OCI-LY7 (cell line): Measurements from ENCODE around the gene CABCOCO1. TPM values are rescaled to one million over a fixed set of nuclear protein-coding genes. Genes with fewer than 3 reads are reported as not detected.

Experiments used
- BruUV-seq: library from RNA; stranded (reverse); fragments of 400-500 nt; replicated peaks from 2 replicates; lab custom pipeline; 2021; lab: Mats Ljungman, UMichigan
- CTCF ChIA-PET: fragments of 300-600 bp; sonication (Branson Sonifier 250); formaldehyde crosslinking; loops from one replicate; lab custom pipeline; 2022; ENCODE audit warnings: antibody characterized with exemption; ENCODE audit not compliant: unreplicated experiment; lab: Charles Lee
- POLR2A ChIA-PET: fragments of 300-600 bp; sonication (Branson Sonifier 250); formaldehyde crosslinking; loops from one replicate; lab custom pipeline; 2022; ENCODE audit warnings: antibody characterized with exemption; lab: Charles Lee
- DNase-seq: peaks from one replicate; pipeline ENCODE4 v3.0.0-alpha.2; 2015; ENCODE audit warnings: low spot score
- H2AFZ ChIP-seq: fragments of 200-600 bp; sonication (generic), shearing (Covaris generic); 2 replicates; pipeline ENCODE4 v1.6.1; 2014; ENCODE audit warnings: mild to moderate bottlenecking, antibody characterized with exemption, low read length, moderate library complexity
- H3K27ac ChIP-seq: fragments of 200-600 bp; sonication (generic); 2 replicates; pipeline ENCODE4 v1.5.1; 2014; ENCODE audit warnings: mixed run types, low read depth, mild to moderate bottlenecking, moderate library complexity, low read length, inconsistent platforms; ENCODE audit not compliant: poor library complexity, severe bottlenecking
- H3K36me3 ChIP-seq: fragments of 200-600 bp; sonication (generic); 2 replicates; pipeline ENCODE4 v1.6.1; 2014; ENCODE audit warnings: mild to moderate bottlenecking, antibody characterized with exemption, low read length, moderate library complexity, mixed read lengths; ENCODE audit not compliant: insufficient read depth
- H3K4me1 ChIP-seq: fragments of 200-600 bp; sonication (generic); 2 replicates; pipeline ENCODE4 v1.5.1; 2014; ENCODE audit warnings: mild to moderate bottlenecking, low read length; ENCODE audit not compliant: insufficient read depth, poor library complexity, severe bottlenecking
- H3K4me2 ChIP-seq: fragments of 200-600 bp; sonication (generic); 2 replicates; pipeline ENCODE4 v1.6.1; 2014; ENCODE audit warnings: mild to moderate bottlenecking, low read length
- H3K4me3 ChIP-seq: fragments of 200-600 bp; sonication (generic); 2 replicates; pipeline ENCODE4 v1.5.1; 2014; ENCODE audit warnings: mild to moderate bottlenecking, low read depth, low read length; ENCODE audit not compliant: poor library complexity, severe bottlenecking
- H3K79me2 ChIP-seq: fragments of 200-600 bp; sonication (generic); 2 replicates; pipeline ENCODE4 v1.6.1; 2016; ENCODE audit warnings: low read depth, mild to moderate bottlenecking, low read length, moderate library complexity, mixed read lengths; ENCODE audit not compliant: insufficient read depth
- H3K9me2 ChIP-seq: fragments of 200-600 bp; sonication (generic); 2 replicates; pipeline ENCODE4 v1.6.1; 2016; ENCODE audit warnings: mild to moderate bottlenecking, low read length, mixed read lengths; ENCODE audit not compliant: insufficient read depth
- H3K9me3 ChIP-seq: fragments of 200-600 bp; sonication (generic); 2 replicates; pipeline ENCODE4 v1.6.1; 2014; ENCODE audit warnings: mild to moderate bottlenecking, mixed run types, low read length, mixed read lengths
- H4K20me1 ChIP-seq: fragments of 200-600 bp; sonication (generic); 2 replicates; pipeline ENCODE4 v1.6.1; 2014; ENCODE audit warnings: mild to moderate bottlenecking, antibody characterized with exemption, low read length, moderate library complexity, mixed read lengths; ENCODE audit not compliant: insufficient read depth
- EZH2phosphoT487 ChIP-seq: fragments of 200-600 bp; sonication (generic); IDR thresholded peaks from 2 replicates; pipeline ENCODE4 v1.6.1; 2018; ENCODE audit warnings: low read depth, borderline replicate concordance, mild to moderate bottlenecking, mixed run types, antibody characterized with exemption, low read length, moderate library complexity, mixed read lengths
- intact Hi-C: fragments of 100-400 bp; cut with micrococcal nuclease; formaldehyde crosslinking; loops from one replicate; pipeline ENCODE4 v1.10.0; 2022; ENCODE audit not compliant: unreplicated experiment
- total RNA-seq, 2 experiments: library from RNA; depleted of rRNA in 1 of 2; stranded (reverse); fragments of >200 nt in 1 of 2; shearing (Covaris generic) in 1 of 2; gene quantifications; 2 replicates each; pipeline ENCODE4 v1.2.3, GENCODE V29; 2014 to 2022
- TF ChIP-seq, protein P1 (sequence below): fragments of 200-600 bp; sonication (generic); conservative IDR thresholded peaks from 2 replicates; pipeline ENCODE4 v1.5.1; 2014; ENCODE audit warnings: mild to moderate bottlenecking, antibody characterized with exemption, low read length, moderate library complexity, mixed read lengths

The CABCOCO1 gene
- total RNA-seq, 2 experiments from 2014 or later: not detected

- BruUV-seq: no TSS peak
- Histone ChIP-seq H2AFZ (no peak overlapping the region), H3K79me2 (no peaks in the 10 kb centered on the region), H4K20me1 (no peaks in the 10 kb centered on the region), H3K9me2 (no peaks in the 10 kb centered on the region), H3K4me2 (no peak overlapping the region), H3K36me3 (no peaks in the 10 kb centered on the region), H3K4me3 (no peak overlapping the region), H3K9me3 (no peaks in the 10 kb centered on the region), H3K27ac (no peak overlapping the region), H3K4me1 (no peaks in the 10 kb centered on the region)
- ChIA-PET POLR2A (no interaction called here), CTCF (interaction anchor here (0.6 kb wide), 1 partner anchor 197 kb away, joined by 3 read pairs; no protein-coding TSS in a partner anchor)
- intact Hi-C loops: no loop called here
- no peak for DNase-seq
- TF ChIP-seq EZH2phosphoT487: no peak
- TF ChIP-seq, protein P1, sequence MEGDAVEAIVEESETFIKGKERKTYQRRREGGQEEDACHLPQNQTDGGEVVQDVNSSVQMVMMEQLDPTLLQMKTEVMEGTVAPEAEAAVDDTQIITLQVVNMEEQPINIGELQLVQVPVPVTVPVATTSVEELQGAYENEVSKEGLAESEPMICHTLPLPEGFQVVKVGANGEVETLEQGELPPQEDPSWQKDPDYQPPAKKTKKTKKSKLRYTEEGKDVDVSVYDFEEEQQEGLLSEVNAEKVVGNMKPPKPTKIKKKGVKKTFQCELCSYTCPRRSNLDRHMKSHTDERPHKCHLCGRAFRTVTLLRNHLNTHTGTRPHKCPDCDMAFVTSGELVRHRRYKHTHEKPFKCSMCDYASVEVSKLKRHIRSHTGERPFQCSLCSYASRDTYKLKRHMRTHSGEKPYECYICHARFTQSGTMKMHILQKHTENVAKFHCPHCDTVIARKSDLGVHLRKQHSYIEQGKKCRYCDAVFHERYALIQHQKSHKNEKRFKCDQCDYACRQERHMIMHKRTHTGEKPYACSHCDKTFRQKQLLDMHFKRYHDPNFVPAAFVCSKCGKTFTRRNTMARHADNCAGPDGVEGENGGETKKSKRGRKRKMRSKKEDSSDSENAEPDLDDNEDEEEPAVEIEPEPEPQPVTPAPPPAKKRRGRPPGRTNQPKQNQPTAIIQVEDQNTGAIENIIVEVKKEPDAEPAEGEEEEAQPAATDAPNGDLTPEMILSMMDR: no peak
Measured at GRCh38 chr10:61620506-61620905, 42.2 kb upstream of the CABCOCO1 start.

DNA sequence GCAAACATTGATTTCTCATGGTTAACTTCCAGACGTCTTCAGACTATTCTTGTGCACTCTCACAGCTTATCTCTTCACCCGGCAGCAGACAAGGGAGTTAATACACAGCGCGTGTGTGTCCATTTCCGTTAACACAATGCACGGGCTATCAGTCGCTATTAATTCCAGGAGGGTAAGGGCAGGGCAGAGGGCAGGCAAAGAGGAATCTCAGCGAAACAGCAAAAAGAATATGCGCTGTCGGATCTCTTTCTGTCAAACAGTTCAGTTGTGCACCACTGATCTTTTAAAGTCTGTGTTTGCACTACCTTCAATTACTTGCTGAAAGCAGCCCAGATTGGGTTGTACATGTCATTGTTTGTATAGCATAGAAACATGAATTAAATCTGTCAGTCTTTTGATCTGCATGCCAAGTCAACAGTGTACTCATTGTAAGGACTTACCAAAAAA, 41.1 kb upstream of the CABCOCO1 start:
- H4K20me1 ChIP-seq: no peaks in the 10 kb centered on the region
- no peak for TF ChIP-seq EZH2phosphoT487
- TF ChIP-seq, protein P1: no peak
- H3K36me3 ChIP-seq: no peaks in the 10 kb centered on the region
- H3K4me1 ChIP-seq: no peaks in the 10 kb centered on the region
- intact Hi-C loops: no loop called here
- no peaks in the 10 kb centered on the region for H3K9me2 ChIP-seq
- H2AFZ ChIP-seq: no peak overlapping the region
- ChIA-PET CTCF (no interaction called here), POLR2A (no interaction called here)
- no peaks in the 10 kb centered on the region for H3K9me3 ChIP-seq
- no peaks in the 10 kb centered on the region for H3K79me2 ChIP-seq
- DNase-seq: no peak
- H3K4me2 ChIP-seq: no peak overlapping the region
- no TSS peak for BruUV-seq
- no peak overlapping the region for H3K27ac ChIP-seq
- H3K4me3 ChIP-seq: no peak overlapping the region

DNA sequence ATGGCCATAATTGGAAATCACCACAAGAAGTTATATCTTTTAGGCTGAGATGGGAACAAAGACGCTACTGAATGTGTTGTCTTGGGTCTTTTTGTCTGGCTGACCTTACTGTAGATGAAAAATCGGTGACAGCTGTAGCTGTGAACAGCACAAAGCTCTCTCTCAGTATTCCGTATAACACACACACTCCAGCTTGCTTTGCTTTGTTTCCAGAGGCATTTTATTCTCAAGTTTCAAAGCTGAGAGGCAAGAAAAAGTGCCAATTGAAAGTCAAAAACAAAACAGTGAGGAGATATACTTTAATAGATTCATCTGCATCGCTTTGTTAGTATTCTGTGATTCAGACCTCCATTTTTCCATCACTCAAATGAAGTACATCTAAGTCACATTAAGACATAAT, 39.6 kb upstream of the CABCOCO1 start:
- intact Hi-C loops: no loop called here
- TF ChIP-seq, protein P1: no peak
- no peak for TF ChIP-seq EZH2phosphoT487
- Histone ChIP-seq H2AFZ (no peak overlapping the region), H3K9me2 (no peaks in the 10 kb centered on the region), H4K20me1 (no peaks in the 10 kb centered on the region), H3K9me3 (no peaks in the 10 kb centered on the region), H3K79me2 (no peaks in the 10 kb centered on the region), H3K4me3 (no peak overlapping the region), H3K4me2 (no peak overlapping the region), H3K4me1 (no peaks in the 10 kb centered on the region), H3K36me3 (no peaks in the 10 kb centered on the region), H3K27ac (no peak overlapping the region)
- no TSS peak for BruUV-seq
- no peak for DNase-seq
- POLR2A ChIA-PET: interaction anchor here (0.7 kb wide), 1 partner anchor 1001 kb away, joined by 3 read pairs; no protein-coding TSS in a partner anchor
- CTCF ChIA-PET: no interaction called here
